RWPE2 (cell line): ENCODE data around the gene NKIRAS1.
"Not testable (repeated sequence)": the region's sequence is repeated elsewhere in the genome, so short reads cannot be mapped to it uniquely, and the experiment has no call there.

Experiments
- ATAC-seq: fragments of 200-7000 bp; cut with Tn5 transposase; 3 replicates; pipeline ENCODE4 v1.9.1; 2021; ENCODE audit warnings: low read depth
- DNase-seq: peaks from one replicate; pipeline ENCODE4 v3.0.0-alpha.2; 2020; ENCODE audit warnings: low spot score
- H3K27ac ChIP-seq: fragments of 450-650 bp; 2 replicates; pipeline ENCODE4 v1.5.1; 2017; ENCODE audit warnings: mild to moderate bottlenecking; ENCODE audit not compliant: poor library complexity, severe bottlenecking
- H3K27me3 ChIP-seq: fragments of 250-450 bp; sonication (Bioruptor Pico); 2 replicates; pipeline ENCODE4 v1.5.1; 2021; ENCODE audit warnings: mild to moderate bottlenecking, moderate library complexity; ENCODE audit not compliant: insufficient read depth, poor library complexity, severe bottlenecking
- H3K36me3 ChIP-seq: fragments of 250-450 bp; sonication (Bioruptor Pico); 2 replicates; pipeline ENCODE4 v1.5.1; 2020; ENCODE audit warnings: low read depth, mild to moderate bottlenecking, moderate library complexity
- H3K4me1 ChIP-seq: fragments of 250-450 bp; sonication (Bioruptor Pico); 2 replicates; pipeline ENCODE4 v1.5.1; 2021; ENCODE audit warnings: mild to moderate bottlenecking, moderate library complexity; ENCODE audit not compliant: insufficient read depth, poor library complexity, severe bottlenecking
- H3K4me3 ChIP-seq: fragments of 250-450 bp; sonication (Bioruptor Pico); 2 replicates; pipeline ENCODE4 v1.5.1; 2021; ENCODE audit warnings: mild to moderate bottlenecking, moderate library complexity; ENCODE audit not compliant: severe bottlenecking
- H3K9me3 ChIP-seq: fragments of 250-450 bp; sonication (Bioruptor Pico); 2 replicates; pipeline ENCODE4 v1.5.1; 2021; ENCODE audit warnings: mild to moderate bottlenecking, moderate library complexity; ENCODE audit not compliant: severe bottlenecking
- TF ChIP-seq, protein P1 (sequence below): fragments of 450-650 bp; IDR thresholded peaks from one replicate; pipeline ENCODE4 v1.5.1; 2017; ENCODE audit warnings: mild to moderate bottlenecking, moderate library complexity; ENCODE audit not compliant: poor library complexity, severe bottlenecking

The NKIRAS1 gene

GRCh38 chr3:23923786-23924185, 7.0 kb upstream of the NKIRAS1 start:
- Histone ChIP-seq H3K27me3 (no peaks in the 10 kb centered on the region), H3K9me3 (no peaks in the 10 kb centered on the region), H3K36me3 (peaks cover 22% of the 10 kb centered on the region), H3K4me1 (peaks cover 12% of the 10 kb centered on the region), H3K27ac (no peak overlapping the region), H3K4me3 (no peak overlapping the region)
- ATAC-seq (no peak), DNase-seq (no peak)
- TF ChIP-seq, protein P1, sequence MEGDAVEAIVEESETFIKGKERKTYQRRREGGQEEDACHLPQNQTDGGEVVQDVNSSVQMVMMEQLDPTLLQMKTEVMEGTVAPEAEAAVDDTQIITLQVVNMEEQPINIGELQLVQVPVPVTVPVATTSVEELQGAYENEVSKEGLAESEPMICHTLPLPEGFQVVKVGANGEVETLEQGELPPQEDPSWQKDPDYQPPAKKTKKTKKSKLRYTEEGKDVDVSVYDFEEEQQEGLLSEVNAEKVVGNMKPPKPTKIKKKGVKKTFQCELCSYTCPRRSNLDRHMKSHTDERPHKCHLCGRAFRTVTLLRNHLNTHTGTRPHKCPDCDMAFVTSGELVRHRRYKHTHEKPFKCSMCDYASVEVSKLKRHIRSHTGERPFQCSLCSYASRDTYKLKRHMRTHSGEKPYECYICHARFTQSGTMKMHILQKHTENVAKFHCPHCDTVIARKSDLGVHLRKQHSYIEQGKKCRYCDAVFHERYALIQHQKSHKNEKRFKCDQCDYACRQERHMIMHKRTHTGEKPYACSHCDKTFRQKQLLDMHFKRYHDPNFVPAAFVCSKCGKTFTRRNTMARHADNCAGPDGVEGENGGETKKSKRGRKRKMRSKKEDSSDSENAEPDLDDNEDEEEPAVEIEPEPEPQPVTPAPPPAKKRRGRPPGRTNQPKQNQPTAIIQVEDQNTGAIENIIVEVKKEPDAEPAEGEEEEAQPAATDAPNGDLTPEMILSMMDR = no peak

GRCh38 chr3:23921052-23921511, 4.3 kb upstream of the NKIRAS1 start:
- peaks cover 36% of the 10 kb centered on the region for H3K36me3 ChIP-seq
- DNase-seq = no peak
- no peak for ATAC-seq
- TF ChIP-seq, protein P1 = no peak
- H3K4me1 ChIP-seq = peaks cover 9% of the 10 kb centered on the region
- H3K4me3 ChIP-seq = no peak overlapping the region
- H3K27me3 ChIP-seq = no peaks in the 10 kb centered on the region
- peak overlapping the region; percentile 73 for H3K27ac ChIP-seq
- no peaks in the 10 kb centered on the region for H3K9me3 ChIP-seq

GRCh38 chr3:23920151-23920655, 3.4 kb upstream of the NKIRAS1 start:
- TF ChIP-seq, protein P1 = no peak
- ATAC-seq = no peak
- DNase-seq = no peak
- Histone ChIP-seq H3K9me3 (no peaks in the 10 kb centered on the region), H3K27me3 (no peaks in the 10 kb centered on the region), H3K4me3 (no peak overlapping the region), H3K36me3 (peaks cover 36% of the 10 kb centered on the region), H3K4me1 (peaks cover 13% of the 10 kb centered on the region), H3K27ac (peak overlapping the region; percentile 73)

- H3K36me3 ChIP-seq = peaks cover 36% of the 10 kb centered on the region
- no peak for DNase-seq
- H3K27ac ChIP-seq = peak overlapping the region; percentile 73
- H3K27me3 ChIP-seq = no peaks in the 10 kb centered on the region
- no peak overlapping the region for H3K4me3 ChIP-seq
- no peaks in the 10 kb centered on the region for H3K9me3 ChIP-seq
- peaks cover 18% of the 10 kb centered on the region for H3K4me1 ChIP-seq
- ATAC-seq = no peak
- TF ChIP-seq, protein P1 = no peak
Observed at GRCh38 chr3:23919628-23920027, 2.8 kb upstream of the NKIRAS1 start.

- Histone ChIP-seq H3K4me3 (peak overlapping the region; percentile 64), H3K27ac (peak overlapping the region; percentile 73), H3K4me1 (peaks cover 18% of the 10 kb centered on the region), H3K36me3 (peaks cover 36% of the 10 kb centered on the region)
- not testable (repeated sequence) for DNase-seq, ATAC-seq, H3K27me3 ChIP-seq, H3K9me3 ChIP-seq
Observed at GRCh38 chr3:23918331-23918730, 1.5 kb upstream of the NKIRAS1 start.

- H3K9me3 ChIP-seq, DNase-seq, ATAC-seq, H3K27me3 ChIP-seq: not testable (repeated sequence)
- peaks cover 18% of the 10 kb centered on the region for H3K4me1 ChIP-seq
- peak overlapping the region; percentile 73 for H3K27ac ChIP-seq
- peaks cover 36% of the 10 kb centered on the region for H3K36me3 ChIP-seq
- peak overlapping the region; percentile 64 for H3K4me3 ChIP-seq
Observed at GRCh38 chr3:23917679-23918303, 1.0 kb upstream of the NKIRAS1 start.
